Uterus (tissue), 4 donors: ENCODE results near the gene CTCF. TPM values are rescaled to one million over a fixed set of nuclear protein-coding genes. Genes with fewer than 3 reads are reported as not detected.

Experiments
- DNase-seq, 2 donors: peaks; one replicate each; pipeline ENCODE4 v3.0.0-alpha.2; 2019 to 2020
- H3K27ac ChIP-seq, 2 donors: fragments of 200-600 bp; sonication (generic); 1 replicate in 1 of 2; 2 replicates in 1 of 2; pipeline ENCODE4 v1.5.1; 2016 to 2018
- H3K27me3 ChIP-seq, 2 donors: fragments of 200-600 bp; sonication (generic); one replicate each; pipeline ENCODE4 v1.5.1; 2018 to 2019; ENCODE audit warnings: control low read depth in 1 of 2
- H3K36me3 ChIP-seq, 2 donors: fragments of 200-600 bp; sonication (generic); one replicate each; pipeline ENCODE4 v1.5.1; 2019; ENCODE audit warnings: control low read depth in 1 of 2
- H3K4me1 ChIP-seq, 2 donors: fragments of 200-600 bp; sonication (generic); one replicate each; pipeline ENCODE4 v1.5.1; 2018 to 2019; ENCODE audit warnings: control low read depth in 1 of 2
- H3K4me3 ChIP-seq, 2 donors: fragments of 200-600 bp; sonication (generic); 1 replicate in 1 of 2; 2 replicates in 1 of 2; pipeline ENCODE4 v1.5.1; 2018 to 2019; ENCODE audit warnings: mild to moderate bottlenecking in 1 of 2
- H3K9me3 ChIP-seq, 2 donors: fragments of 200-600 bp; sonication (generic); one replicate each; pipeline ENCODE4 v1.5.1; 2019; ENCODE audit warnings: control low read depth in 1 of 2
- POLR2A ChIP-seq, 2 donors: fragments of 450-650 bp; IDR thresholded peaks; one replicate each; pipeline ENCODE4 v1.6.1; 2016; ENCODE audit warnings: antibody characterized with exemption in 2 of 2, mild to moderate bottlenecking in 1 of 2, moderate library complexity in 1 of 2
- intact Hi-C: fragments of 100-400 bp; cut with DNase I; formaldehyde crosslinking; loops from one replicate; pipeline ENCODE4 v1.15.1; 2023; ENCODE audit warnings: low total_unique reads
- total RNA-seq, 4 donors: library from RNA; depleted of rRNA in 3 of 4; stranded (reverse); fragments of >200 nt in 3 of 4; gene quantifications; one replicate each; pipeline versions ENCODE4 v1.1.0 to v1.2.4, GENCODE V29; 2014 to 2023
- TF ChIP-seq, protein P1 (sequence below), 4 experiments: fragments of 200-600 bp in 2 of 4; fragments of 450-650 bp in 2 of 4; sonication (generic) in 2 of 4; IDR thresholded peaks; one replicate each; pipeline ENCODE4 v1.5.1; 2016 to 2019; ENCODE audit warnings: antibody characterized with exemption in 4 of 4, mild to moderate bottlenecking in 2 of 4, moderate library complexity in 1 of 4
- donor health status: DM: yes; HTN: yes; CAD: no.

Gene CTCF
- total RNA-seq, 4 donors from 2014 or later: 24.8 to 54.1 (median 43.7) TPM

DNA sequence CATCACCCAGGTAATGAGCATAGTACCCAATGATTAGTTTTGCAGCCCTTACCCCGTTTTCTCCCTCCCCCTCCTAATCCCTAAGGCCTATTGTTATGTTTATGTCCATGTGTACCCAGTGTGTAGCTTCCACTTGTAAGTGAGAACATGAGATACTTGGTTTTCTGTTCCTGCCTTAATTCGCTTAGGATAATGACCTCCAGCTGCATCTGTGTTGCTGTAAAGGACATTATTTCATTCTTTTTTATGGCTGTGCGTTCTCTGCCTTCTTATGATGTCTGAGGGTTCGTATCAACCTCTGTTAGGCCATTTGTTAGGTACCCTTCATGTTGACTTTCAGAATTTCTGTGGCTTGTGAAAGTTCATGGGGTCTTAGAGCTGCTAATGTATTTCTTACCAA, 31.0 kb downstream of the CTCF start:
- H3K4me3 ChIP-seq: no peak overlapping the region
- no peaks in the 10 kb centered on the region for H3K27me3 ChIP-seq
- no peaks in the 10 kb centered on the region for H3K9me3 ChIP-seq
- no peaks in the 10 kb centered on the region for H3K4me1 ChIP-seq
- DNase-seq: no peak
- H3K36me3 ChIP-seq: no peaks in the 10 kb centered on the region
- intact Hi-C loops: no loop called here
- TF ChIP-seq, protein P1, sequence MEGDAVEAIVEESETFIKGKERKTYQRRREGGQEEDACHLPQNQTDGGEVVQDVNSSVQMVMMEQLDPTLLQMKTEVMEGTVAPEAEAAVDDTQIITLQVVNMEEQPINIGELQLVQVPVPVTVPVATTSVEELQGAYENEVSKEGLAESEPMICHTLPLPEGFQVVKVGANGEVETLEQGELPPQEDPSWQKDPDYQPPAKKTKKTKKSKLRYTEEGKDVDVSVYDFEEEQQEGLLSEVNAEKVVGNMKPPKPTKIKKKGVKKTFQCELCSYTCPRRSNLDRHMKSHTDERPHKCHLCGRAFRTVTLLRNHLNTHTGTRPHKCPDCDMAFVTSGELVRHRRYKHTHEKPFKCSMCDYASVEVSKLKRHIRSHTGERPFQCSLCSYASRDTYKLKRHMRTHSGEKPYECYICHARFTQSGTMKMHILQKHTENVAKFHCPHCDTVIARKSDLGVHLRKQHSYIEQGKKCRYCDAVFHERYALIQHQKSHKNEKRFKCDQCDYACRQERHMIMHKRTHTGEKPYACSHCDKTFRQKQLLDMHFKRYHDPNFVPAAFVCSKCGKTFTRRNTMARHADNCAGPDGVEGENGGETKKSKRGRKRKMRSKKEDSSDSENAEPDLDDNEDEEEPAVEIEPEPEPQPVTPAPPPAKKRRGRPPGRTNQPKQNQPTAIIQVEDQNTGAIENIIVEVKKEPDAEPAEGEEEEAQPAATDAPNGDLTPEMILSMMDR (IDR thresholded peaks at IDR 0.05): no peak
- no peak for TF ChIP-seq POLR2A (IDR thresholded peaks at IDR 0.05)
- H3K27ac ChIP-seq: no peak overlapping the region

DNA sequence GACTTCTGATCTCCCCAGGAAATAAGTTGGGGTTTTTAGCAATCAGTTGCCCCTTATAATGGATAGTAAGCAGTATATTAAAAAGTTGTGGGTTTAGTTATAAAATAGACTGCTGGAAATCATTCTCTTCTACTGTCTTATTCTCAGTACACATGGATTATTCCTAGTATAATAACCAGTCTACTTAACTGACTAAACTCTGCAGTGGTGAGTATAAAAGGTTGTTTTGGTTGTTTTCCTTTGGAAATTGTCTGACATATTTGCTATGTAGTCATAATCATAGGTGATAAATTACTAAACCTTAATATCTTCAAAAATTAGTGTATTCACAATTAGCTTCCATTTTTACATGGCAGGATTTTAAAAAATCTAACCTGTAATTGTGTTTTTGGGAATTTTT, 31.4 kb downstream of the CTCF start:
- intact Hi-C loops: no loop called here
- Histone ChIP-seq H3K36me3 (no peaks in the 10 kb centered on the region), H3K27ac (no peak overlapping the region), H3K27me3 (no peaks in the 10 kb centered on the region), H3K9me3 (no peaks in the 10 kb centered on the region), H3K4me3 (no peak overlapping the region), H3K4me1 (no peaks in the 10 kb centered on the region)
- TF ChIP-seq, protein P1 (IDR thresholded peaks at IDR 0.05): no peak
- no peak for TF ChIP-seq POLR2A (IDR thresholded peaks at IDR 0.05)
- DNase-seq: no peak

GRCh38 chr16:67594256-67594915, 32.1 kb downstream of the CTCF start:
- no peaks in the 10 kb centered on the region for H3K36me3 ChIP-seq

DNA sequence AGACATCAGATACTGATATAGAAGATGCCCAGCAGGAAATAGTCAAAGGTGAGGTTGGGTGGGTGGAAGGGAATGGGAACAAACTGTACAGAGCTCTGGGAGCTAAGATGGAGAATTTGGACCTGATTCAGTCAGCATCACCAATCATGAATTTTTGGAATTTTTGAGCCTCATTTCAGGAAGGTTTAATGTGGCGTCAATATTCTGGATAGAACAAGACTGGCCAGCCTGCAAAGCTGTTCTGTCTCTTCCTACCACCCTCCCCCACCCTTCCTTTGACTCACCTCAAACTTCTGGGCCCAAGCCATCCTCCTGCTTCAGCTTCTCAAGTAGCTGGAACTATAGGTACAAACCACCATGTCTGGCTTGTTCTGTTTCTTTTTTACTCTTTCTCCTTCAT, 32.6 kb downstream of the CTCF start:
- Histone ChIP-seq H3K27me3 (no peaks in the 10 kb centered on the region), H3K4me3 (no peak overlapping the region), H3K36me3 (no peaks in the 10 kb centered on the region), H3K9me3 (no peaks in the 10 kb centered on the region), H3K27ac (no peak overlapping the region), H3K4me1 (no peaks in the 10 kb centered on the region)
- DNase-seq: peak in 1 of 2 donors; percentile 21
- TF ChIP-seq POLR2A (IDR thresholded peaks at IDR 0.05): no peak
- TF ChIP-seq, protein P1 (IDR thresholded peaks at IDR 0.05): no peak
- intact Hi-C loops: no loop called here

More at GRCh38 chr16:67594256-67594915, 32.1 kb downstream of the CTCF start:
- intact Hi-C loops: no loop called here
- no peaks in the 10 kb centered on the region for H3K27me3 ChIP-seq
- TF ChIP-seq, protein P1 (IDR thresholded peaks at IDR 0.05): no peak
- TF ChIP-seq POLR2A (IDR thresholded peaks at IDR 0.05): no peak
- no peaks in the 10 kb centered on the region for H3K4me1 ChIP-seq
- H3K4me3 ChIP-seq: no peak overlapping the region
- H3K9me3 ChIP-seq: no peaks in the 10 kb centered on the region
- no peak overlapping the region for H3K27ac ChIP-seq
- no peak for DNase-seq

- H3K4me3 ChIP-seq: no peak overlapping the region
- H3K4me1 ChIP-seq: peaks cover 0 to 7% of the 10 kb centered on the region in 2 donors
- DNase-seq: no peak
- intact Hi-C loops: no loop called here
- H3K9me3 ChIP-seq: no peaks in the 10 kb centered on the region
- H3K27me3 ChIP-seq: no peaks in the 10 kb centered on the region
- no peak overlapping the region for H3K27ac ChIP-seq
- no peaks in the 10 kb centered on the region for H3K36me3 ChIP-seq
- no peak for TF ChIP-seq POLR2A (IDR thresholded peaks at IDR 0.05)
- TF ChIP-seq, protein P1 (IDR thresholded peaks at IDR 0.05): no peak
Measured at GRCh38 chr16:67598527-67598926, 36.2 kb downstream of the CTCF start.
